Stimulated activated naive CD8-positive, alpha-beta T cell treated with anti-CD3 and anti-CD28 coated beads, Interleukin-15, Interleukin-2, amounts not matched to agents 100 ng/mL and 50 ng/mL, for 24 hours (primary cell): ENCODE measurements around the gene SMPD3.

ENCODE experiments used
- H3K27ac Mint-ChIP-seq: one replicate; pipeline ENCODE4 v1.8.0; 2021; ENCODE audit warnings: mild to moderate bottlenecking, mixed read lengths
- H3K27me3 Mint-ChIP-seq: one replicate; pipeline ENCODE4 v1.8.0; 2021; ENCODE audit warnings: mixed read lengths
- H3K36me3 Mint-ChIP-seq: one replicate; pipeline ENCODE4 v1.8.0; 2021; ENCODE audit warnings: low read depth, mixed read lengths
- H3K4me1 Mint-ChIP-seq: one replicate; pipeline ENCODE4 v1.8.0; 2021; ENCODE audit warnings: low read depth, mixed read lengths
- H3K4me3 Mint-ChIP-seq: one replicate; pipeline ENCODE4 v1.8.0; 2021; ENCODE audit warnings: mild to moderate bottlenecking, mixed read lengths
- H3K9me3 Mint-ChIP-seq: one replicate; pipeline ENCODE4 v1.8.0; 2021; ENCODE audit warnings: mixed read lengths

SMPD3 gene

DNA sequence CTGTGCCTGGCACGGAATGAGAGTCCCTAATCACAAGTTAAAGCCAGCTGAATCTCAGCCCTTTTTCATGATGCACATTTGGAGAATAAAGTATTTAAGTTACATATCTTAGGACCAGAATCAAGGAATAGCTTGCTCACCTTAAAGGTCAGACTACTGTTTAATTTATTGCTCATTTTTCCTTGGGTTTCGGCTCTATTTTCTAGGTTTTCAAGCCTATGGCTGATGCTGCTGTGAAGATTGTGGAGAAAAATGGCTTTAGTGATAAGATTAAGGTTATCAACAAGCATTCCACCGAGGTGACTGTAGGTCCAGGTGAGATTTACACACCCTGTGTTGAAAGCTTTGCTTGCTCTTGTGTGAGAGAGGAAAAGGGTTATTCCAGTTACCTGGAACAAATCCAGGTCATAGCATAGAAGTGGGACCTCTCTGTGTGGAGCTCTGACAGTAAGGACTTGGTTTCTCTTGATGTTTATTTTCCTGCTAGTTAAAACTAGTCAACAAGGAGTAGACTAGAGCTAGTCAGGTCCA, 119.4 kb downstream of the SMPD3 start:
- no peak overlapping the region for H3K27ac Mint-ChIP-seq
- no peak overlapping the region for H3K4me3 Mint-ChIP-seq
- peaks cover 31% of the 10 kb centered on the region for H3K4me1 Mint-ChIP-seq

DNA sequence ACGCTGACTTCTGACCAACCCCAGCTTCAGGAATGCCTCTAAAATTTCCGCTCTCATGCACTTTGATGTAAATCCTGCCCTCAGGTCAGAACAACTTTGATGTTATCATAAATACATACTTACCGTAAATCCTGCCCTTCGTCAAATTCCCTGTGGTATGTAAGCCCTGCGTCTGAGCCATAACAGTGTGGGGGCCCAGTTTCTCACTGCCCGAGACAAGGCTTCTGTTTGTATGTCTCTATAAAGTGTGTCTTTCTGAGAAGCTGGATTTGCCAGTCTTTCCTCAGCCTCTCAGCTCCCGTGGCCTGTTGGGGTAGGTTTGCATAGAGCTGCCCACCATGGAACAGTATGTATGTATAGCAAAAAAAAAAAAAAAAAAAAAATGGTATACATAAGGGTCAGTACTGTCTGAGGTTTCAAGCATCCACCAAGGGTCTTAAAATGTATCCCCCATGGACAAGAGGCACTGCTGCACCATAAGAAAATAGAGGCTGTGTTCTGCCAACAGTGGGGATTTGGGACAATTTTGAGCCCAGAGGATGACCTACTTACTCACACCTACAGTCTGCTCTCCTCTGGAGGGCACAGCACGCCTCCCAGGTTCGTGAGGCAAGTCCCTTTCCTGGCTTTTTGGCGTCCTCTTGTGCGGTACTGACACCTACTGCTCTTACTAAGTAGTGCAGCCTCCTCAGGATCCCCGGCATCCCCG, 120.0 kb downstream of the SMPD3 start:
- H3K27ac Mint-ChIP-seq = peak overlapping the region; percentile 52
- no peaks in the 10 kb centered on the region for H3K9me3 Mint-ChIP-seq
- no peak overlapping the region for H3K4me3 Mint-ChIP-seq
- H3K4me1 Mint-ChIP-seq = peaks cover 31% of the 10 kb centered on the region
- H3K27me3 Mint-ChIP-seq = no peaks in the 10 kb centered on the region
- H3K36me3 Mint-ChIP-seq = peaks cover 49% of the 10 kb centered on the region

More for the DNA sequence above, 119.4 kb downstream of the SMPD3 start:
- H3K36me3 Mint-ChIP-seq = peaks cover 43% of the 10 kb centered on the region
- no peaks in the 10 kb centered on the region for H3K9me3 Mint-ChIP-seq
- no peaks in the 10 kb centered on the region for H3K27me3 Mint-ChIP-seq

DNA sequence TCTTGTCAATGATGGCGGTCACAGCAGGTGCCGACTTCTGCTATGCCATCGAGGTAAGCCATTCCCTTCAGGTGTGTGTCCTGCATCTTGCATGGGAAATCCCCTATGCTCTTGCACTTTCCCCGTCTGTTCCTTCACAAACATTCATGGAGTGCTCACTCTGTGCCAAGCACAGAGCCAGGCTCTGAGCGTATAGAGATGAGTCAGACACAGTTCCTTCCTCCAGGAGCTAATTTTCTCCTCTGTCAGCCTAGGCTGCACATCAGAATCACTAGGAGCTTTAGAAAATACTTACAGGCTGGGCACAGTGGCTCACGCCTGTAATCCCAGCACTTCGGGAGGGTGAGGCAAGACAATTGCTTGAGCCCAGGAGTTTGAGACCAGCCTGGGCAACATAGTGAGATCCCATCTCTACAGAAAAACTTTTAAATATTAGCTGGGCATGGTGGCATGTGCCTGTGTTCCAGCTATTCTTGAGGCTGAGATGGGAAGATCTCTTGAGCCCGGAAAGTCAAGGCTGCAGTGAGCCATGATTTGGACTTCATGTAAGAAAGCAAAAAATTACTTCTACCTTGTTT, 123.4 kb downstream of the SMPD3 start:
- Mint-ChIP-seq H3K27ac (no peak overlapping the region), H3K9me3 (no peaks in the 10 kb centered on the region), H3K4me3 (no peak overlapping the region), H3K36me3 (peaks cover 42% of the 10 kb centered on the region), H3K4me1 (peaks cover 26% of the 10 kb centered on the region), H3K27me3 (no peaks in the 10 kb centered on the region)

DNA sequence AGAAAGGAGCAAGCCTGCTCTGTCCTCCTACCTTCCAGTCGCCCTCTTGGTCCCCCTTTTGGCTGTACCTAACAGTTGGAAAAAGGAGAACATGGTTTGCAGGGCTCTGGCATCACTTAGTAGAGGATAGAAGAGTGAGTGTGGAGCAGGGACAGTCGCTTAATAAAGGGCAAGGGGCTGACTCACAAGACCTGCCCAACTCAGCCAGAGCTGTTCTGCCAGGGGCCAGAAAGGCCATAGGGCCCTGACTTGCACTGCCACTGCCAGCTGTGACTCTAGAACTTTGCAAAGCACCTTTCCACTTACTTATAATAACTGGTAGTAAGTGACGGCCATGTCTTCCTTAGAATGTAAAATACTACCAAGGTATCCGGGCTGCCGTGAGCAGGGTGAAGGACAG, 124.0 kb downstream of the SMPD3 start:
- Mint-ChIP-seq H3K36me3 (peaks cover 45% of the 10 kb centered on the region), H3K4me1 (peaks cover 32% of the 10 kb centered on the region), H3K27ac (no peak overlapping the region)

DNA sequence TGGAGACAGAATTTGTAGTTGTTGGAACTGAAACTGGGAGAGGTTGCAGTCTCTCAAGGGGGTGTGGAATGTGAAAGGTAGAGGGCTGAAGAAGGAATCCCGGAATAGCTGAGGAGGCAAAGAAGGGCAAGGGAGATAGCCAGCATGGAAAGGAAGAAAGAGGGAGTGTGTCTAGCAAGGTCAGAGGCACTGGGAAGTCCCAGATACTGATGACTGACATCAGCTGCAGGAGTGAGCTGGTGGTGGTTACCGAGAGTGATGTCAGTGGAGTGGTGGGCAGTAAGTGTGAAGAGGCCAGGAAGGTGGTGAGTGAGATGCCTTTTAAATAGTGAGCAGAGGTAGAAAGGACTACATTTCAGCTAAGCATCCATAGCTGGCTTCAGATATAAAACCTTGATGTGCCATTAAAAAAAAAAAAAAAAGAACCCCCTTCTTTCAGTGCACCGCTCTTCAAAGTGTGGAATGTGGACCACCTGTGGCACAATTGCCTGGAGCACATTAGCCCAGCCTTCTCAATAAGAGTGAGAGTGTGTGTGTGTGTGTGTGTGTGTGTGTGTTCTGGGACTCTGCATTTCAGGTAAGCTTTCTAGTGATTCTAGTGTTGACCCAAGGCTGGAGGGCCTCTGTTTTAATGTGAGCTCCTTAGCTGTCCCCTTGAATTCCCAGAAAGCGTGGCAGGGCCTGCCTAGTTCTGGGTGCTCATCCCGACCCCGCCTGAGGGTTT, 129.0 kb downstream of the SMPD3 start:
- Mint-ChIP-seq H3K9me3 (no peaks in the 10 kb centered on the region), H3K36me3 (peaks cover 45% of the 10 kb centered on the region), H3K4me1 (peaks cover 23% of the 10 kb centered on the region), H3K27me3 (no peaks in the 10 kb centered on the region), H3K27ac (peak overlapping the region; percentile 68), H3K4me3 (peak overlapping the region; percentile 25)

More for the DNA sequence above, 124.0 kb downstream of the SMPD3 start:
- Mint-ChIP-seq H3K4me3 (no peak overlapping the region), H3K27me3 (no peaks in the 10 kb centered on the region), H3K9me3 (no peaks in the 10 kb centered on the region)

DNA sequence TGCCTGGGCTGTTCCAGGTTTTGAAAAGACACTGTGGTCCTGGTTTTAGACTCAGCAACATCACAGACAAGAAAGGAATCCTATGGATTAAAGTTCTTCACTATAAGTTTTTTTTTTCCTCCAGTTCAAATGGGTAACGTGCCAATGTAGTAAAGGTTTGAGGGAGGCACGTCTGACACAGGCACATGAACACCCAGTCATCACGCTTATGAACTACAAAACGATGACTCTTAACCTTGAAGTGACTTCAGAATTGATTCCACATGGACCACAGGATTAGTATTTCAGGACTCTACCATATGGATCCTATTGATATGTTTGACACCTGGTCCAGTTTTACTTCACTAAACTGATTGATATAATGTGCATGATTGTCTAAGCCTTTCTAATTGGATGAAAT, 135.2 kb downstream of the SMPD3 start:
- Mint-ChIP-seq H3K27me3 (no peaks in the 10 kb centered on the region), H3K27ac (no peak overlapping the region), H3K4me1 (peaks cover 40% of the 10 kb centered on the region), H3K9me3 (no peaks in the 10 kb centered on the region), H3K36me3 (peaks cover 35% of the 10 kb centered on the region), H3K4me3 (no peak overlapping the region)

DNA sequence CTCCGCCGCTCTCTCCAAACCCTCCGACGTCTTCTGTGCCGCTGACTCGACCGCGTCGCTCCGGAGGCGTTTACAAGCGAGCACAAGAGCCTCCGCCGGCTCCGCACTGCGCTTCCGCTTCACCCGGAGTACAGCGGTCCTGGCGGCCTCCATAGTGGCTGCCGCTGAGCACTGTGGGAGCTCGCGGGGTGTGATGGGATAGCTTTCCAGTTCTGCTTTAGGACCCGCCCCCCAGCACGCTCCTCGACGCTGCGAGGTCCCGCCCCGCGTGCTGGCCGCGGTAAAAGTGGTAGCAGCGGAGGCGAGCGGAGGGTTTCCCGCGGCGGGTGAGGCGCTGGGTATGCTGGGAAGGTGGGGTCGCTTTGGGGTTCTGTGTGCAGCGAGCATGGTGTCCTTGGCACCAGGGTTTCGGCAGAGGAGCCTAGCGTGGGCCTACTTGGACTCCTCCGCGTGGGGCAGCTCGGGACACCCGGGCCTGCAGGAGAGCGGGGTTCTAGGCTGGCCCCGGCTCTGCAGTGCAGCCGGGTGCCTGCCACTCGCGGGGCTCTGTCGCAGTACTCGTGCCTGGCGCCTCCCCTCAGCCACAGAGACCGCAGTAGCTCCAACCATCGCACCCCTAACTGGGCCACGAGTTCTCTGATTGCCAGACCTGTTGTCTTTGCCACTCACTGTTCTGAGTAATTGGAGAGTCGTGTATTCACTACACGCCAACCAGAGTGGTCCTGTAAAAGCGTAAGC, 137.4 kb downstream of the SMPD3 start, which contains the start of the genes PRMT7 and SLC7A6OS:
Gene PRMT7, plus strand, starts transcription at position 246 of the 738 bp plus-strand sequence. CDS start 4,961 bp downstream, outside the sequence.
Gene SLC7A6OS, minus strand, starts transcription at position 173 of the 738 bp plus-strand sequence. Its CDS starts 20 bp downstream, at position 153.
- Mint-ChIP-seq H3K27ac (peak within 1 kb of the TSS; percentile 86), H3K27me3 (no peaks in the 10 kb centered on the region), H3K36me3 (peaks cover 36% of the 10 kb centered on the region), H3K4me3 (peak within 1 kb of the TSS; percentile 89), H3K9me3 (no peaks in the 10 kb centered on the region), H3K4me1 (peaks cover 48% of the 10 kb centered on the region)

DNA sequence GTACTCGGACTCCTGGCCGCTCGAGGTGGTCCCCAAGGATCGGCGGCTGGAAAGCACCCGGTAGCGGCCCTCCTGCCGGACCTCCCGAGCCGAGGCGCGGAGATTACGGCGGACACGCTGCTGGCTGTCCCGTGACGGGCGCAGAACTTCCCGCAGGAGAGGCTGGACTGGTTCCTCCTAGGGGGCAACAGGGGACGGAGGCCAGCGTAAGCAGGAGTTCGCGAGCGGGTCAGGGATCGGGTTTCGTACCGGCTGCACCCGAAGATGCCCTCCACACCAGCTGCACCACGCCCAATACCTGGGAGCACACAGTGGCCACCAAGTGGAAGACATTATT, 137.9 kb downstream of the SMPD3 start:
- H3K4me1 Mint-ChIP-seq = peaks cover 48% of the 10 kb centered on the region
- H3K4me3 Mint-ChIP-seq = peak overlapping the region; percentile 89
- H3K9me3 Mint-ChIP-seq = no peaks in the 10 kb centered on the region
- peak overlapping the region; percentile 86 for H3K27ac Mint-ChIP-seq
- H3K27me3 Mint-ChIP-seq = no peaks in the 10 kb centered on the region
- peaks cover 37% of the 10 kb centered on the region for H3K36me3 Mint-ChIP-seq

DNA sequence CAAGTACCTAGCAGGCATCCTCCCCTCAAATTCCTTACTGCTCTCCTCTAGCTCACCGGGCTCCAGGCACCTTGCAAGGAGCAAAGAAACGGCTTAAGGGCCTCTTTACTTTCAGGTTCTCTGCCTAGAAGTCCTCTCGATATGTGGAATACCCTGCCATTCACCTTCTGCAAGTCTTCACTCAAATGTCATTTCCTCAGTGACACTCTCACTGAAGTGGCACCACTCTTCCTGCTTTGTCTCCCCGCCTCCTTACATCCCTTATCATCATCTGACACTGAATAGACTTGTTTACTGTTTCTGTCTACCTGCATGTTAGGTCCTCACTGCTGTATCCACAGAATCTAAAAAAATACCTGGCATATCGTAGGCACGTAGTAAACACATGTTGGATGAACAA, 138.5 kb downstream of the SMPD3 start:
- Mint-ChIP-seq H3K27ac (peak overlapping the region; percentile 86), H3K9me3 (no peaks in the 10 kb centered on the region), H3K36me3 (peaks cover 43% of the 10 kb centered on the region), H3K27me3 (no peaks in the 10 kb centered on the region), H3K4me3 (peak overlapping the region; percentile 89), H3K4me1 (peaks cover 48% of the 10 kb centered on the region)
